ENCODE results near the gene HVCN1. TPM values are rescaled to one million over a fixed set of nuclear protein-coding genes. Genes with fewer than 3 reads are reported as not detected.

HVCN1 gene
- polyA plus RNA-seq, 2 of the 4 experiments (the other 2 are of a cell fraction), result 0.34 to 1.1 TPM

DNA sequence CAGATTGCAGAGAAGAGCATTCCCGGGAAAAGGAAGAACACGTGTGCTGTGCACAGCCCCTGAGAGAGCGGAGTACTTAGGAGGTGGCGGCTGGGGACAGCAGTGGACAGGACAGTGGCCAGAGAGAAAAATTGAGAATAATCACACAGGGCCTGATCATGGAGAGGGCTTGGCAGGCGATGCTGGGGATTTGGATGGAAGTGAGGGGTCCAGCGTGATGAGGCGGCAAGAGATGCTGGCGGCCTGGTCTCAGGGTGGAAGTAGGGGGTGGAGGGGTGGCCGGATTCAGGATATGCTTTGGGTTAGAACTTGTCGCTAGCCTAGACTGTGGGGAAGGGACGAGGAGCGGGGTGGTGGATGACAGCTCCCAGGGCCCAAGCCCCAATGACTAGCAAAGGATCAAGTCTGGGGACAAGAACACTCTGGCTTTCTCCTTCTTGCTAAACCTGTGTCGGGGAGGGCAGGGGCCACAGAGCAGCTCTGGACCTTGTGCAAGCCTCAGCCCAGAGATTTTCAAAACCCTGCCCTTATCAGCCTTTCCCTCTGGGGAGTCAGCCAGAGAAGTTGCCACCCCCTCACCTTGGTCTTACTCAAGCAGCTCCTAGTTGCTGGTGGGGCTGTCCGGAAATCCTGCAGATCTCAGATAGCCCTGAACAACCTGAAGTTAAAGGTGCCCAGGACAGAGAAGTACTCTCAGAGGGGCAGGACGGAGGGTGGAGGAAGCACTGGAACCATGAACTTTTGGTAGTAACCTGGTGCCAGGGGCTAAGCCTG is 1.3 kb downstream of the HVCN1 start (continued):
- TF ChIP-seq TP53 (CRISPR knock-in tag; IDR thresholded peaks at IDR 0.05) (no peak), ZFP36 (IDR thresholded peaks at IDR 0.05; ENCODE audit: borderline replicate concordance, partially characterized antibody) (no peak)
- TF ChIP-seq, protein P1, sequence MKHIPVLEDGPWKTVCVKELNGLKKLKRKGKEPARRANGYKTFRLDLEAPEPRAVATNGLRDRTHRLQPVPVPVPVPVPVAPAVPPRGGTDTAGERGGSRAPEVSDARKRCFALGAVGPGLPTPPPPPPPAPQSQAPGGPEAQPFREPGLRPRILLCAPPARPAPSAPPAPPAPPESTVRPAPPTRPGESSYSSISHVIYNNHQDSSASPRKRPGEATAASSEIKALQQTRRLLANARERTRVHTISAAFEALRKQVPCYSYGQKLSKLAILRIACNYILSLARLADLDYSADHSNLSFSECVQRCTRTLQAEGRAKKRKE (CRISPR knock-in tag; IDR thresholded peaks at IDR 0.05; ENCODE audit: low read depth), result no peak
- TF ChIP-seq, protein P2, sequence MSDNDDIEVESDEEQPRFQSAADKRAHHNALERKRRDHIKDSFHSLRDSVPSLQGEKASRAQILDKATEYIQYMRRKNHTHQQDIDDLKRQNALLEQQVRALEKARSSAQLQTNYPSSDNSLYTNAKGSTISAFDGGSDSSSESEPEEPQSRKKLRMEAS (IDR thresholded peaks at IDR 0.05), result no peak
- TF ChIP-seq, protein P3, sequence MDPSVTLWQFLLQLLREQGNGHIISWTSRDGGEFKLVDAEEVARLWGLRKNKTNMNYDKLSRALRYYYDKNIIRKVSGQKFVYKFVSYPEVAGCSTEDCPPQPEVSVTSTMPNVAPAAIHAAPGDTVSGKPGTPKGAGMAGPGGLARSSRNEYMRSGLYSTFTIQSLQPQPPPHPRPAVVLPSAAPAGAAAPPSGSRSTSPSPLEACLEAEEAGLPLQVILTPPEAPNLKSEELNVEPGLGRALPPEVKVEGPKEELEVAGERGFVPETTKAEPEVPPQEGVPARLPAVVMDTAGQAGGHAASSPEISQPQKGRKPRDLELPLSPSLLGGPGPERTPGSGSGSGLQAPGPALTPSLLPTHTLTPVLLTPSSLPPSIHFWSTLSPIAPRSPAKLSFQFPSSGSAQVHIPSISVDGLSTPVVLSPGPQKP (IDR thresholded peaks at IDR 0.05; ENCODE audit: low read depth, low read length), result no peak

DNA sequence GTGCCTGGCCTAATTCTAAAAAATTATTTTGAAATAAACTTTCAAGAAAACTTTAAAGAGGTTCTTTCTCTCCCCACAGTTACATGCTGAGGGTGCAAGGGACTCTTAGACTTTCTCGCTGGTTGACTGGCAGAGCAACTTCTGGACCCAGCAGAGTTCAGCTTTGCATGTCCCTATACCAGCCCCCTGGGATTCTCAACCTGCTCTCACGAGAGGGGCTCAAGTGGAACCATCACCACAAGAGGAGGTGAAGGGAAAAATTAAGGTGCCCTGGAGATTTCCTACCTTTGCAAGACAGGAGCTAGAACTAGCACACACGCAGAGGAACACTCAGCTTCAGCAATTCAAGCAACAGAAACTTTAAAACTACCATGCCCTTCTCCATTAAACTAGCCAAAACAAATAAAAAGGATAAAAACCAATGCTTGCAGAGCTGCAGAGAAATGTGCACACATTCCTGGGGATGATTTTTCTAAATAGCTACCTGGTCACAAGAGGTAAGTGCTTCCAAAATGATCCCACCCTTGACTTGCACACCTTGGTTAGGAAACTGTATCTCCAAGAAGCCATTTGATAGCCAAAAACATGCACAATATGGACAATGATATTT is 2.5 kb downstream of the HVCN1 start:
- DNase-seq (ENCODE audit: low read depth in 1 of 2, low spot score in 1 of 2) (no peak), ATAC-seq (no peak), FAIRE-seq (no peak)
- no peak overlapping the region for H3K27ac ChIP-seq
- H3K4me3 ChIP-seq, result no peak overlapping the region
- TF ChIP-seq CBX8 (IDR thresholded peaks at IDR 0.05), result no peak
- no peak for TF ChIP-seq JUN (IDR thresholded peaks at IDR 0.05)
- TF ChIP-seq FOXS1 (CRISPR knock-in tag; IDR thresholded peaks at IDR 0.05), result no peak
- no peak for TF ChIP-seq EHF (CRISPR knock-in tag; IDR thresholded peaks at IDR 0.05)
- TF ChIP-seq FOSL2 (IDR thresholded peaks at IDR 0.05), result no peak
- no peak for TF ChIP-seq FOSL2 (CRISPR knock-in tag; IDR thresholded peaks at IDR 0.05)
- H3K9me3 ChIP-seq, result no peaks in the 10 kb centered on the region
- POLR2A ChIA-PET, result no interaction called here
- CTCF ChIA-PET, result interaction anchor here (1.3 to 1.7 kb wide), 2 partner anchors 11 to 134 kb away, joined by 3 to 6 read pairs; no protein-coding TSS in a partner anchor
- no peak overlapping the region for H3K4me2 ChIP-seq
- H3K4me1 ChIP-seq, result 0 out of 3 replicates have a peak, but pooled peaks cover 4% of the 10 kb centered on the region
- 49% methylated on average over 3 of the region's 3 CpGs for WGBS (ENCODE audit: missing lambda C conversion rate)

DNA sequence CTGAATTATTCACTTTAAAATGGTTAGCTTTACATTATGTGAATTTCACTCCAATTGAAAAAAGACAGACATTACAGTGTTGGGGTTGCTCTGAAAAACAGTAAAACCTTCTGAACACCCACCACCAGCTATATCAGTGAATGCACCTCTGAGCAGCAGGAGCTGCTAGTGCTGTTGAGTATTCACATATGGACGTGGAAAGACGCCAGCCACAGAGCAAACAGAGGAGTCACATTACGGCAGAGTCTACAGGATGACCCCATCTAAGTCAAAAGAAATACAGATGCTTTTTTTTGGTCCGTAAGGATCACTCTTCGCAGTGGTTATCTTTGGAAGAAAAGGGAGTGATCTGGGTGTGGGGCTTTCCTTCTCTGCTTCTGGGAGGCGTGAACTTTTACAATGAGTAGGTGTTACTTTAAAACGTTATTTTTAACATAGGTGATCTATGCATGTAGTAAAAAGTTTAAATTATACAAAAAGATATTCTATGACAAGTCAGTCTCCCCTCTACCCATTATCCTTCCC is 4.5 kb downstream of the HVCN1 start:
- DNase-seq (ENCODE audit: low read depth in 1 of 2, low spot score in 1 of 2) (no peak), ATAC-seq (no peak), FAIRE-seq (no peak)
- H3K4me2 ChIP-seq, result no peak overlapping the region
- no peaks in the 10 kb centered on the region for H3K9me3 ChIP-seq
- no peak overlapping the region for H3K27ac ChIP-seq
- WGBS (ENCODE audit: missing lambda C conversion rate), result 48% methylated on average over 7 of the region's 7 CpGs
- ChIA-PET CTCF (no interaction called here), POLR2A (no interaction called here)
- H3K4me1 ChIP-seq, result 0 out of 3 replicates have a peak, but pooled peaks cover 4% of the 10 kb centered on the region
- no peak overlapping the region for H3K4me3 ChIP-seq
- TF ChIP-seq FOSB (CRISPR knock-in tag; IDR thresholded peaks at IDR 0.05), result no peak
- no peak for TF ChIP-seq CBX8 (IDR thresholded peaks at IDR 0.05)

DNA sequence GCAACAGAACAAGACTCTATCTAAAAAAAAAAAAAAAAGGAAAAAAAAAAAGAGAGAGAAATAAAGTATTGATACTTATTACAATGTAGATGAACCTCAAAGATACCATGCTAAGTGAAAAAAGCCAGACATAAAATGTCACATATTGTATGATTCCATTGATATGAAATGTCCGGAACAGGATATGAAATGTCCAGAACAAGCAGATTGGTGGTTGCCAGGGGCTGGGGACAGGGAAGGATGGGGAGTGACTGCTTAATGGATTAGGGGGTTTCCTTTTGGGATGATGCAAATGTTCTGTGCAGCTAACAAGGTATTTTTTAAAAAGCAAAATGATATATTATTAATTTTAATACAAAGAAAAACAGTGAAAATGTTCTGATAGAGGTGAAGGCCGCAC is 5.0 kb downstream of the HVCN1 start:
- TF ChIP-seq, protein P4, sequence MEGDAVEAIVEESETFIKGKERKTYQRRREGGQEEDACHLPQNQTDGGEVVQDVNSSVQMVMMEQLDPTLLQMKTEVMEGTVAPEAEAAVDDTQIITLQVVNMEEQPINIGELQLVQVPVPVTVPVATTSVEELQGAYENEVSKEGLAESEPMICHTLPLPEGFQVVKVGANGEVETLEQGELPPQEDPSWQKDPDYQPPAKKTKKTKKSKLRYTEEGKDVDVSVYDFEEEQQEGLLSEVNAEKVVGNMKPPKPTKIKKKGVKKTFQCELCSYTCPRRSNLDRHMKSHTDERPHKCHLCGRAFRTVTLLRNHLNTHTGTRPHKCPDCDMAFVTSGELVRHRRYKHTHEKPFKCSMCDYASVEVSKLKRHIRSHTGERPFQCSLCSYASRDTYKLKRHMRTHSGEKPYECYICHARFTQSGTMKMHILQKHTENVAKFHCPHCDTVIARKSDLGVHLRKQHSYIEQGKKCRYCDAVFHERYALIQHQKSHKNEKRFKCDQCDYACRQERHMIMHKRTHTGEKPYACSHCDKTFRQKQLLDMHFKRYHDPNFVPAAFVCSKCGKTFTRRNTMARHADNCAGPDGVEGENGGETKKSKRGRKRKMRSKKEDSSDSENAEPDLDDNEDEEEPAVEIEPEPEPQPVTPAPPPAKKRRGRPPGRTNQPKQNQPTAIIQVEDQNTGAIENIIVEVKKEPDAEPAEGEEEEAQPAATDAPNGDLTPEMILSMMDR (IDR thresholded peaks at IDR 0.05), result no peak
- TF ChIP-seq GATA3 (IDR thresholded peaks at IDR 0.05; ENCODE audit: borderline replicate concordance) (no peak), FOSB (CRISPR knock-in tag; IDR thresholded peaks at IDR 0.05) (no peak), CHD4 (IDR thresholded peaks at IDR 0.05; ENCODE audit: borderline replicate concordance) (no peak), ESRRA (IDR thresholded peaks at IDR 0.05; ENCODE audit: borderline replicate concordance, low read length) (no peak), RNF2 (IDR thresholded peaks at IDR 0.05; ENCODE audit: borderline replicate concordance, low read depth) (no peak), TP53 (CRISPR knock-in tag; IDR thresholded peaks at IDR 0.05) (no peak), CHD2 (IDR thresholded peaks at IDR 0.05; ENCODE audit: low read length, partially characterized antibody) (no peak), NPAS2 (CRISPR knock-in tag; IDR thresholded peaks at IDR 0.05; ENCODE audit: borderline replicate concordance) (no peak), KDM1A (IDR thresholded peaks at IDR 0.05; ENCODE audit: low read depth) (no peak)
- TF ChIP-seq, protein P5, sequence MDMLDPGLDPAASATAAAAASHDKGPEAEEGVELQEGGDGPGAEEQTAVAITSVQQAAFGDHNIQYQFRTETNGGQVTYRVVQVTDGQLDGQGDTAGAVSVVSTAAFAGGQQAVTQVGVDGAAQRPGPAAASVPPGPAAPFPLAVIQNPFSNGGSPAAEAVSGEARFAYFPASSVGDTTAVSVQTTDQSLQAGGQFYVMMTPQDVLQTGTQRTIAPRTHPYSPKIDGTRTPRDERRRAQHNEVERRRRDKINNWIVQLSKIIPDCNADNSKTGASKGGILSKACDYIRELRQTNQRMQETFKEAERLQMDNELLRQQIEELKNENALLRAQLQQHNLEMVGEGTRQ (IDR thresholded peaks at IDR 0.05), result no peak
- TF ChIP-seq, protein P6, sequence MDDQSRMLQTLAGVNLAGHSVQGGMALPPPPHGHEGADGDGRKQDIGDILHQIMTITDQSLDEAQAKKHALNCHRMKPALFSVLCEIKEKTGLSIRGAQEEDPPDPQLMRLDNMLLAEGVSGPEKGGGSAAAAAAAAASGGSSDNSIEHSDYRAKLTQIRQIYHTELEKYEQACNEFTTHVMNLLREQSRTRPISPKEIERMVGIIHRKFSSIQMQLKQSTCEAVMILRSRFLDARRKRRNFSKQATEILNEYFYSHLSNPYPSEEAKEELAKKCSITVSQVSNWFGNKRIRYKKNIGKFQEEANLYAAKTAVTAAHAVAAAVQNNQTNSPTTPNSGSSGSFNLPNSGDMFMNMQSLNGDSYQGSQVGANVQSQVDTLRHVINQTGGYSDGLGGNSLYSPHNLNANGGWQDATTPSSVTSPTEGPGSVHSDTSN (IDR thresholded peaks at IDR 0.05), result no peak
- Histone ChIP-seq H3K27ac (no peak overlapping the region), H3K4me2 (no peak overlapping the region), H3K4me3 (no peak overlapping the region), H3K4me1 (0 out of 3 replicates have a peak, but pooled peaks cover 4% of the 10 kb centered on the region), H3K9me3 (no peaks in the 10 kb centered on the region)
- ChIA-PET CTCF (interaction anchor here (0.7 kb wide), 1 partner anchor 398 kb away, joined by 3 read pairs; no protein-coding TSS in a partner anchor), POLR2A (no interaction called here)
- 87% methylated on average over 2 of the region's 2 CpGs for WGBS (ENCODE audit: missing lambda C conversion rate)
- no peak for ATAC-seq
- no peak for FAIRE-seq
- no peak for DNase-seq (ENCODE audit: low read depth in 1 of 2, low spot score in 1 of 2)
